Natural killer cell (primary cell): Measurements from ENCODE around the gene PTPN12. TPM values are rescaled to one million over a fixed set of nuclear protein-coding genes. Genes with fewer than 3 reads are reported as not detected.
"Not testable (repeated sequence)": the region's sequence is repeated elsewhere in the genome, so short reads cannot be mapped to it uniquely, and the experiment has no call there.

Source experiments
- ATAC-seq, 3 donors: fragments of 150-1000 bp in 2 of 3; fragments of 200-7000 bp in 1 of 3; cut with Tn5 transposase; 1 replicate in 1 of 3; 2 replicates in 2 of 3; pipeline ENCODE4 v1.10.0; 2021; ENCODE audit warnings: mild to moderate bottlenecking in 2 of 3, moderate library complexity in 2 of 3
- DNase-seq, 2 donors: peaks; one replicate each; pipeline versions ENCODE4 v3.0.0 to v3.0.0-alpha.2; 2013 to 2021; ENCODE audit warnings: mixed read lengths in 1 of 2
- H3K27ac ChIP-seq: one replicate; pipeline ENCODE4 v1.5.1; 2013; ENCODE audit warnings: mild to moderate bottlenecking, low read length
- H3K27me3 ChIP-seq: one replicate; pipeline ENCODE4 v1.6.1; 2013; ENCODE audit warnings: low read length; ENCODE audit not compliant: control insufficient read depth, insufficient read depth
- H3K36me3 ChIP-seq: one replicate; pipeline ENCODE4 v1.6.1; 2013; ENCODE audit warnings: low read length; ENCODE audit not compliant: control insufficient read depth, insufficient read depth
- H3K4me1 ChIP-seq: one replicate; pipeline ENCODE4 v1.6.1; 2013; ENCODE audit warnings: low read length; ENCODE audit not compliant: control insufficient read depth, insufficient read depth
- H3K4me3 ChIP-seq: one replicate; pipeline ENCODE4 v1.5.1; 2013; ENCODE audit warnings: low read length
- H3K9me3 ChIP-seq: one replicate; pipeline ENCODE4 v1.6.1; 2013; ENCODE audit warnings: low read length; ENCODE audit not compliant: control insufficient read depth, insufficient read depth
- H3K27ac Mint-ChIP-seq, 2 donors: one replicate each; pipeline ENCODE4 v1.8.0; 2022; ENCODE audit warnings: mild to moderate bottlenecking in 2 of 2, mixed read lengths in 2 of 2, moderate library complexity in 1 of 2
- H3K27me3 Mint-ChIP-seq, 2 donors: one replicate each; pipeline ENCODE4 v1.8.0; 2022; ENCODE audit warnings: low read depth in 2 of 2, mixed read lengths in 2 of 2
- H3K36me3 Mint-ChIP-seq: one replicate; pipeline ENCODE4 v1.8.0; 2022; ENCODE audit warnings: mixed read lengths
- H3K4me1 Mint-ChIP-seq, 2 donors: one replicate each; pipeline ENCODE4 v1.8.0; 2022; ENCODE audit warnings: mixed read lengths in 2 of 2
- H3K4me3 Mint-ChIP-seq: one replicate; pipeline ENCODE4 v1.8.0; 2022; ENCODE audit warnings: mild to moderate bottlenecking, moderate library complexity, mixed read lengths
- H3K9me3 Mint-ChIP-seq, 2 donors: one replicate each; pipeline ENCODE4 v1.8.0; 2022; ENCODE audit warnings: mixed read lengths in 2 of 2
- WGBS: methylation state at CpG from one replicate; pipeline ENCODE4 v1.1.7; 2013; ENCODE audit warnings: missing lambda C conversion rate; ENCODE audit not compliant: insufficient coverage; 5-methylcytosine and 5-hydroxymethylcytosine counted together
- intact Hi-C: fragments of 100-400 bp; cut with micrococcal nuclease; formaldehyde crosslinking; loops from one replicate; pipeline ENCODE4 v1.14.2; 2022
- total RNA-seq, 4 donors: library from RNA; stranded (reverse); fragments of 120-200 nt in 1 of 4; gene quantifications; one replicate each; pipeline versions ENCODE4 v1.2.3 to v1.2.4, GENCODE V29; 2013 to 2022
- TF ChIP-seq, protein P1 (sequence below): fragments of 200-600 bp; IDR thresholded peaks from one replicate; pipeline ENCODE4 v1.8.0; 2022; ENCODE audit warnings: antibody characterized with exemption

PTPN12 gene
- total RNA-seq, 3 donors from 2014 or later (not counting 1 experiment from before 2014, with no cell fraction given) = 261 to 396 (median 263) TPM

DNA sequence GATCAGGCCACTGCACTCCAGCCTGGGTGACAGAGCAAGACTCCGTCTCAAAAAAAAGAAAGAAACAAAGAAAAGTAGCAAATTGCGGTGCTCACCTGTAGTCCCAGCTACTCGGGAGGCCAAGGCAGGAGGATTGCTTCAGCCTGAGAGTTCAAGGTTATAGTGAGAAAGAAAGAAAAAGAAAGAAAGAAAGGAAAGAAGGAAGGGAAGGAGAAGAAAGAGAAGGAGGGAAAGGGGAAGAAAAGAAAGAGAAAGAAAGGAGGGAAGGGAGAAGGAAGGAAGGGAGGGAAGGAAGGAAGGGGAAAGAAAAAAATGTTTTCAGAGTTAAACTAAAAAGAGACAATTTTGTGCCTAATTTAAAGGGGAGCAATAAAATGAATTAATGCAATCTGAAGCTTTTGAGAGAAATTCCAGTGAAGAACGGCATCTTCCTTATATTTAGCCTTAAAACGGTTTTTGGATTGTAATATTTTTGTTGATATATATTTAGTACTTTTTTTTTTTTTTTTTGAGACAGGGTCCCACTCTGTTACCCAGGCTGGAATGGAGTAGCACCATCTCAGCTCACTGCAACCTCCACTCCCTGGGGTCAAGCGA lies 111.7 kb downstream of the PTPN12 start:
- Histone ChIP-seq H3K27me3 (no peaks in the 10 kb centered on the region), H3K36me3 (peaks cover 24% of the 10 kb centered on the region), H3K4me1 (no peaks in the 10 kb centered on the region), H3K4me3 (no peak overlapping the region), H3K9me3 (no peaks in the 10 kb centered on the region), H3K27ac (no peak overlapping the region)
- Mint-ChIP-seq H3K36me3 (no peaks in the 10 kb centered on the region), H3K27ac (peak overlapping the region; percentile 2 to 63), H3K9me3 (no peaks in the 10 kb centered on the region), H3K4me3 (no peak overlapping the region), H3K27me3 (no peaks in the 10 kb centered on the region), H3K4me1 (no peaks in the 10 kb centered on the region)
- no peak for DNase-seq
- WGBS = 99% methylated on average over 4 of the region's 6 CpGs
- intact Hi-C loops = no loop called here
- ATAC-seq = no peak
- TF ChIP-seq, protein P1, sequence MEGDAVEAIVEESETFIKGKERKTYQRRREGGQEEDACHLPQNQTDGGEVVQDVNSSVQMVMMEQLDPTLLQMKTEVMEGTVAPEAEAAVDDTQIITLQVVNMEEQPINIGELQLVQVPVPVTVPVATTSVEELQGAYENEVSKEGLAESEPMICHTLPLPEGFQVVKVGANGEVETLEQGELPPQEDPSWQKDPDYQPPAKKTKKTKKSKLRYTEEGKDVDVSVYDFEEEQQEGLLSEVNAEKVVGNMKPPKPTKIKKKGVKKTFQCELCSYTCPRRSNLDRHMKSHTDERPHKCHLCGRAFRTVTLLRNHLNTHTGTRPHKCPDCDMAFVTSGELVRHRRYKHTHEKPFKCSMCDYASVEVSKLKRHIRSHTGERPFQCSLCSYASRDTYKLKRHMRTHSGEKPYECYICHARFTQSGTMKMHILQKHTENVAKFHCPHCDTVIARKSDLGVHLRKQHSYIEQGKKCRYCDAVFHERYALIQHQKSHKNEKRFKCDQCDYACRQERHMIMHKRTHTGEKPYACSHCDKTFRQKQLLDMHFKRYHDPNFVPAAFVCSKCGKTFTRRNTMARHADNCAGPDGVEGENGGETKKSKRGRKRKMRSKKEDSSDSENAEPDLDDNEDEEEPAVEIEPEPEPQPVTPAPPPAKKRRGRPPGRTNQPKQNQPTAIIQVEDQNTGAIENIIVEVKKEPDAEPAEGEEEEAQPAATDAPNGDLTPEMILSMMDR = no peak

DNA sequence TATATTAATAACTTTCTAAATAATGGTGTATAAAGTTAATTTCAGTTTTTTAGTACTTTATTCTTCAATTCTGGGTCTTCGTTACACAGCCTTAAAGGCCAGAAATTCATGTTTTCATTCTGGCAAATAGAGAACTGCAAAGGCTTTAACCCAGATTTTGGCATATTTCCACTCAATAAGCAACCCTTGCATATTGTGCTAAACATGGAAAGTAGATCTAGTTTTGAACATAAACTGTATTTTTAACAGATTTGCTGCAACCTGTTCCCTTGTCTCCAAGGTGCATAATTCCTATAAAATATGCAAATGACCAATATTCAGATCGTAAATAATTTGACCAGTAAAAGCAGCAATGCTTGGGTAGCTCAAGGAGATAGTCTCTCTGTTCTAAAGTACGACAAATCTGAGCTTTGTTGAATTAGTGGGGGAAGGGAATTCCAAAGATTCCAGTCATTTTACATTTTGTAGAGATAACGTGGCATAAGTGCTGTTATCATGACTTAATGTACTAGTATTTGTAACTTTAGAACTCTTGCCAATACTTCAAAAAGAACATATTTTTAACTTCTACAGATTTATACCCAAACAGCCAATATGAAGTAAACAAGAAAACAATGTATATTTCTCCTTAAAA lies 112.7 kb downstream of the PTPN12 start:
- H3K36me3 ChIP-seq = peaks cover 25% of the 10 kb centered on the region
- intact Hi-C loops = loop anchor here (5.0 kb wide), 1 partner anchor 392 kb away; no protein-coding TSS in a partner anchor
- H3K4me1 Mint-ChIP-seq = no peaks in the 10 kb centered on the region
- no peak for ATAC-seq
- H3K36me3 Mint-ChIP-seq = no peaks in the 10 kb centered on the region
- no peak overlapping the region for H3K27ac ChIP-seq
- no peaks in the 10 kb centered on the region for H3K4me1 ChIP-seq
- H3K4me3 ChIP-seq = no peak overlapping the region
- H3K4me3 Mint-ChIP-seq = no peak overlapping the region
- H3K9me3 Mint-ChIP-seq = no peaks in the 10 kb centered on the region
- H3K27ac Mint-ChIP-seq = peak overlapping the region in 1 of 2 donors; percentile 69
- no peaks in the 10 kb centered on the region for H3K27me3 Mint-ChIP-seq
- 92% methylated on average over 3 of the region's 4 CpGs for WGBS
- DNase-seq = no peak
- no peaks in the 10 kb centered on the region for H3K9me3 ChIP-seq
- TF ChIP-seq, protein P1 = no peak
- H3K27me3 ChIP-seq = no peaks in the 10 kb centered on the region

DNA sequence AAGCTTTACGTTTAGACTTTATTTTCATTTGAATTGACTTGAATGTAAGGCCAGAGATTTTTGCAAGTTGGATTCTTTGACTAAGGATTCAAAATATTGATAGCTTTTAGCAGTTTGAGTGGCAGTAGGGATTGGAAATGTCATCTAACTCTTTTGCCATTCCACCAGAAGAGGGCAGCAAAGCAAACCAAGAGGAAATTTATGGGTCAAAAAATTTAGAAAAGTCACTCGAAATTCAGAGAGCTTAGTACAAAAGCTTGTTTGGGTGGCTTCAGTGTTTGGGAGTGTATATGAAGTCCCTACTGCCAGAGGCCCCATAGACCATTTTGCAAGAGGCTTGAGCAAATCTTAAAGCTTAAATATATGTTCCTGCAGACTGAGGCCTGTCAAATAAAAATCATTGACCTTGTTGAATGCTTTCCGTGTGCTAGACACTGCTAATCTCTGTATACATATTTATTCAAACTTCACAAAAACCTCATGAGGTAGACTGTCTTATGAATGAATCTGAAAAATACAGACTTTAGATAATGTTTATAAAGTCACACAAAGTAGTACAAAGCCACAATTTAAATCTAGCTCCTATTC lies 114.6 kb downstream of the PTPN12 start:
- TF ChIP-seq, protein P1 = peak; percentile 74
- Mint-ChIP-seq H3K27ac (peak overlapping the region; percentile 27 to 69), H3K9me3 (no peaks in the 10 kb centered on the region), H3K4me1 (peaks cover 0 to 6% of the 10 kb centered on the region in 2 donors), H3K4me3 (no peak overlapping the region), H3K36me3 (peaks cover 7% of the 10 kb centered on the region), H3K27me3 (no peaks in the 10 kb centered on the region)
- Histone ChIP-seq H3K36me3 (peaks cover 33% of the 10 kb centered on the region), H3K27ac (no peak overlapping the region), H3K4me1 (no peaks in the 10 kb centered on the region), H3K9me3 (no peaks in the 10 kb centered on the region), H3K4me3 (no peak overlapping the region), H3K27me3 (no peaks in the 10 kb centered on the region)
- intact Hi-C loops = loop anchor here (1.0 to 5.0 kb wide), 2 partner anchors 108 to 391 kb away; no protein-coding TSS in a partner anchor
- ATAC-seq (peak in 2 of 3 donors; percentile 38 to 44), DNase-seq (peak in 1 of 2 donors; percentile 71)
- 12% methylated on average over 3 of the region's 3 CpGs for WGBS

DNA sequence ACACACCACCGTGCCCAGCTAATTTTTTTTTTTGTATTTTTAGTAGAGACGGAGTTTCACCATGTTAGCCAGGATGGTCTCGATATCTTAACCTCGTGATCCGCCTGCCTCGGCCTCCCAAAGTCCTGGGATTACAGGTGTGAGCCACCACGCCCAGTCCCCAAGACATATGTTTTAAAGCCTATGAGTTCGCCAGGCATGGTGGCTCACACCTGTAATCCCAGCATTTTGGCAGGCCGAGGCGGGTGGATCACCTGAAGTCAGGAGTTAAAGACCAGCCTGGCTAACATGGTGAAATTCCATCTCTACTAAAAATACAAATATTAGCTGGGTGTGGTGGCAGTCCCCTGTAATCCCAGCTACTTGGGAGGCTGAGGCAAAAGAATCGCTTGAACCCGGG lies 115.7 kb downstream of the PTPN12 start:
- H3K4me3 Mint-ChIP-seq, H3K36me3 Mint-ChIP-seq, H3K27ac ChIP-seq, H3K27me3 ChIP-seq, H3K27ac Mint-ChIP-seq, H3K9me3 Mint-ChIP-seq, H3K4me1 ChIP-seq, H3K9me3 ChIP-seq, DNase-seq, H3K4me1 Mint-ChIP-seq, H3K27me3 Mint-ChIP-seq, H3K4me3 ChIP-seq, ATAC-seq: not testable (repeated sequence)
- peaks cover 32% of the 10 kb centered on the region for H3K36me3 ChIP-seq
- 98% methylated on average over 12 of the region's 12 CpGs for WGBS
- intact Hi-C loops = loop anchor here (5.0 kb wide), 1 partner anchor 389 kb away; no protein-coding TSS in a partner anchor
